Measurements from ENCODE around the gene SEMA4D.

The SEMA4D gene

DNA sequence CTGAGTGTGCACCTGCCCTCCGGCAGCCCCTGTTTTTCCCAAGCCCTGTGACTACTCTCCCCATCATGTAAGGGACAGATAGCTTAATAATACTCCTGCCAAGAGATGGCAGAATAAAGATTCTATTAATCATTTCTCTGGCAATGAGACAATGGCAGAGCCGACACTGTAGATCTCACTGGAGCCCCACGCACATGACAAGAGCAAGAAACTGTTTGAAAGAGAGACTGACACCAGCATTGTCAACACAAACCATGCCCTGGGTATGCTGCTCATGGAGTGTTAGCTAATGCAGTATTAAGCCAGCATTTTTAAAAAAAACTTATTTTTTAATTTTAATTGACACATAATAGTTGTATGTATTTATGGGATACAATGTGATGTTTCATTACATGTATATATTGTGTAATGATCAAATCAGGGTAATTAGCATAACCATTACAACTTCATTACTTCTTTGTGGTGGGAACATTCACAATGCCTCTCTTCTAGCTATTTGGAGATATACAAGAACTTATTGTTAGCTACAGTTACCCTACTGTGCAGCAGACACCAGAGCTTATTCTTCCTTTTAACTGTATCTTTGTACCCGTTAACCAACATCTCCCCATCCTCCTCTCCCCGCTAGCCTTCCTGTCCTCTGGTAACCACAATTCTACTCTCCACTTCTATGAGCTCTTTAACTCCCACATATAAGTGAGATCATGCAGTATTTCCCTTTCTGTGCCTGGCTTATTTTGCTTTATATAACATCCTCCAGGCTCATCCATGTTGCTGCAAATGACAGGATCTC lies 31.5 kb upstream of the SEMA4D start:
- Histone ChIP-seq H3K9me3 (ENCODE audit: control insufficient read depth, low read length) (no peaks in the 10 kb centered on the region), H3K4me3 (ENCODE audit: extremely low read depth, insufficient read depth, low read length, poor library complexity, severe bottlenecking) (no peak overlapping the region), H3K4me1 (ENCODE audit: control insufficient read depth, insufficient read depth, low read length, poor library complexity, severe bottlenecking) (no peaks in the 10 kb centered on the region), H3K27ac (ENCODE audit: low read depth, low read length, severe bottlenecking) (no peak overlapping the region), H3K36me3 (ENCODE audit: control insufficient read depth, insufficient read depth, low read length) (no peaks in the 10 kb centered on the region)
- 74 to 77% methylated on average over 3 to 4 of the region's 5 CpGs for WGBS, 2 experiments (ENCODE audit: insufficient coverage in 2 of 2)

DNA sequence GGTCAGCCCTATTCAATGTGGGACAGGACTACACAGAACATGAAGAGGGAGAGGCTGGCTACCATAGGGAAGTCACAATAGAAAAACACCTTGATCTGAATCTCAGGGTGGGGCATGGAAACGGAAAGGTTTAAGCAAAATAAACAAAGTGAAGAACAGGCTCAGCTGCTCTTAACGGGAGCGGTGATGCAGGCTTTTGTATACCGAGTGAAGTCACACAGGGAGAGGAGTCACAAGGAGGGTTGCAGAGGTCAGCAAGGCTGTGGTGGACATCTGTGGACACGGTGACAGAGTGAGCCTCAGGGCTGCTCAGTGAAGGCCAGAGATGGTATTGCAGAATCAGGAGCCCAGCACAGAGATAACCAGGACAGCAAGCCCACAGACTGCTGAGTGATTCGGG lies 30.6 kb upstream of the SEMA4D start:
- 81 to 88% methylated on average over 5 of the region's 6 CpGs for WGBS, 2 experiments (ENCODE audit: insufficient coverage in 2 of 2)
- Histone ChIP-seq H3K4me3 (ENCODE audit: extremely low read depth, insufficient read depth, low read length, poor library complexity, severe bottlenecking) (no peak overlapping the region), H3K36me3 (ENCODE audit: control insufficient read depth, insufficient read depth, low read length) (no peaks in the 10 kb centered on the region), H3K27ac (ENCODE audit: low read depth, low read length, severe bottlenecking) (no peak overlapping the region), H3K4me1 (ENCODE audit: control insufficient read depth, insufficient read depth, low read length, poor library complexity, severe bottlenecking) (no peaks in the 10 kb centered on the region), H3K9me3 (ENCODE audit: control insufficient read depth, low read length) (no peaks in the 10 kb centered on the region)

DNA sequence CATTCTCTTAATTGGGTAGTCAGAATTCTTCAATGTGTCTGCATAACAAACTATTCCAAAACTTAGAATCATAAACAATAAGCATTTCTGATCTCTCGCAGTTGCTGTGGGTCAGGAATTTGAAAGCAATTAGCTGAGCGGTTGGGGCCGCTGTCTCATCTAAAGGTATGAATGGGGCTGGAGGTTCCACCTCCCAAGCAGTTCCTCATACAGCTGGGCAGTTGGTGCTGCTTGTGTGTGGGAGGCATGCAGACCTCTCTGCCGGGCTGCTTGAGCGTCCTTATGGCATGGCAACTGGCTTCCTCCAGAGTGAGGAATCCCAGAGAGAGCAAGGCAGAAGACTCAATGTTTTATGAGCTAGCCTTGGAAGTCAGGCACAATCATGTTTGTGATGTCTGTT lies 30.2 kb upstream of the SEMA4D start:
- Histone ChIP-seq H3K27ac (ENCODE audit: low read depth, low read length, severe bottlenecking) (no peak overlapping the region), H3K4me1 (ENCODE audit: control insufficient read depth, insufficient read depth, low read length, poor library complexity, severe bottlenecking) (no peaks in the 10 kb centered on the region), H3K4me3 (ENCODE audit: extremely low read depth, insufficient read depth, low read length, poor library complexity, severe bottlenecking) (no peak overlapping the region), H3K36me3 (ENCODE audit: control insufficient read depth, insufficient read depth, low read length) (no peaks in the 10 kb centered on the region), H3K9me3 (ENCODE audit: control insufficient read depth, low read length) (no peaks in the 10 kb centered on the region)
- WGBS, 2 experiments (ENCODE audit: insufficient coverage in 2 of 2) = 96 to 100% methylated on average over 4 of the region's 5 CpGs

DNA sequence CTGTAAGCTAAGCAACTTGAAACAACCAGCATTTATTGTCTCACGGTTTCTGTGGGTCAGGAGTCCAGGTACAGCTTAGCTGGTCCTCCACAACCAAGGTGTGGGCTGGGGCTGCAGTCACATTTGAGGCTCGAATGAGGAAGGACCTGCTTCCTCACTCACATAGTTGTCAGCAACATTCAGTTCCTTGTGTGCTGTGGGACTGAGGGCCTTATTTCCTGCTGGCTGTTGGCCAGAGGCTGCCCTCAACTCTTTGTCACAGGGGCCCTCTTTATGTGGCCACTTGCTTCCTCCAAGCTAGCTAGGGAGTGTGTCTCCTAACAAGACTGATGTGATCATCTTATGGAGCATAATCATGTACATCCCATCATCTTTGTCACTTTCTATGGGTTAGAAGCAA lies 29.2 kb upstream of the SEMA4D start:
- Histone ChIP-seq H3K4me3 (ENCODE audit: extremely low read depth, insufficient read depth, low read length, poor library complexity, severe bottlenecking) (no peak overlapping the region), H3K27ac (ENCODE audit: low read depth, low read length, severe bottlenecking) (no peak overlapping the region), H3K36me3 (ENCODE audit: control insufficient read depth, insufficient read depth, low read length) (no peaks in the 10 kb centered on the region), H3K9me3 (ENCODE audit: control insufficient read depth, low read length) (no peaks in the 10 kb centered on the region), H3K4me1 (ENCODE audit: control insufficient read depth, insufficient read depth, low read length, poor library complexity, severe bottlenecking) (peaks cover 9% of the 10 kb centered on the region)
- WGBS, 2 experiments (ENCODE audit: insufficient coverage in 2 of 2) = 82 to 100% methylated on average over 1 to 2 of the region's 2 CpGs

DNA sequence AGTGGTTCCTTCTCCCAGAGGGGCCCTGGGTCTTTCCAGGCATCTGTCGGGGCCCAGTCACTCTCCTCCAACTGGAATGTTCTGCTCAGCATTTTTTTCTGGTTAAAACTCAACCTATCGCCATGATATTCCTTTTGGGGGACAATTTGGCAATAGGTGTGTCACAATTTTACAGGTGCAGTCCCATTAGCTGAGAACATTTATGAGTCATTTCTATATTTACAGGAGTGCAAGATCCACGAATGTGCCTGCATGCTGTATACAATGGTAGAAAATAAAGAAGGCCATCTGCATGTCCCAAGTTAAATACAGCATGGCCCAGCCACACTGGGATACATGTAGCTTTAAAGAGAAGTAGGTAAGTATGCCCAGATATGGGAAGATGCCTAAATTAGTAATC lies 28.8 kb upstream of the SEMA4D start:
- Histone ChIP-seq H3K36me3 (ENCODE audit: control insufficient read depth, insufficient read depth, low read length) (no peaks in the 10 kb centered on the region), H3K9me3 (ENCODE audit: control insufficient read depth, low read length) (no peaks in the 10 kb centered on the region), H3K4me3 (ENCODE audit: extremely low read depth, insufficient read depth, low read length, poor library complexity, severe bottlenecking) (no peak overlapping the region), H3K4me1 (ENCODE audit: control insufficient read depth, insufficient read depth, low read length, poor library complexity, severe bottlenecking) (peaks cover 10% of the 10 kb centered on the region), H3K27ac (ENCODE audit: low read depth, low read length, severe bottlenecking) (no peak overlapping the region)
- 83 to 90% methylated on average over 2 to 3 of the region's 3 CpGs for WGBS, 2 experiments (ENCODE audit: insufficient coverage in 2 of 2)

DNA sequence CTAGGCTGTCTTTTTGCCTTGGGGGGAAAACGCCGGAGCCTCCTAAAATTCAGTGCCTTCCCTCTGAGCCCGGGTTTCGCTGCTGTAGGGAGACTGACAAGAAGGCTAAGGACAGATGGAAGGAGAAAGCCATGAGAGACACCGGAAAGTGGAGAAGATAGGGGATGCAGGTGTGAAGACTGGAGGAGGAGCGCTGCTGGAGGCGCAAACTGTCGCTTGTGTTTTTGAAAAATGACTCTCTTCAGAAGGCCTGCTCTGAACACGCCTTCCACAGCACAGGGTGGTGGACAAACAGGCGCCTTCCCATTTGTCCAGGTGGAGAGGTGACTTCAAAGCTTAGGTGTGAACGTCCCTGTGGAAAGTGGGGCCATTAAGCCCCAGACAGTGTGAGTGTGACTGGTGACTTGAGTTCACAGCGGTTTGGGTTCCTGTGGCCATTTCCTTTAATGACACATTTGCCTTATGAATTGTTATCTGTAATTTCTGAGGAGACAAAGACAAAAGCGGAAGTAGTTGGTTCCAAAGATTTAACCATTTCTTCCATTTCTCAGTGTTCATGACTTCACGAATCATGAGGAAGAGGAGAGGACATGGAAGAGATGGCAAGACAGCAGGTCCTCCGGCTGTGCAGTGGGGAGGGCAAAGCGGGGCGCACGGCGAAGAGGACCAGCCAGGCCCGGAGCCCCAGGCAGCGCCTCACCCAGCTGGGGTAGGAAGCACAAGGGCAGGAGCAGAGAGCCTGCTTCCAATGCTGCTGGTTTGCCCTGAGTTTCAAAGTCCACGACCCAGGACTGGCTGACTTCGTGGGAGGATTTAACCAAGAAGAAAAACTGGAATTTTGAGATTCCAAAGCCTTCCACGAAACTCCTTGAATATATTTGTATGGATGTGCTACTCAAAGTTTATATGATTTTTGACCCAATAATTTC lies 27.8 kb upstream of the SEMA4D start:
- H3K9me3 ChIP-seq (ENCODE audit: control insufficient read depth, low read length) = no peaks in the 10 kb centered on the region

DNA sequence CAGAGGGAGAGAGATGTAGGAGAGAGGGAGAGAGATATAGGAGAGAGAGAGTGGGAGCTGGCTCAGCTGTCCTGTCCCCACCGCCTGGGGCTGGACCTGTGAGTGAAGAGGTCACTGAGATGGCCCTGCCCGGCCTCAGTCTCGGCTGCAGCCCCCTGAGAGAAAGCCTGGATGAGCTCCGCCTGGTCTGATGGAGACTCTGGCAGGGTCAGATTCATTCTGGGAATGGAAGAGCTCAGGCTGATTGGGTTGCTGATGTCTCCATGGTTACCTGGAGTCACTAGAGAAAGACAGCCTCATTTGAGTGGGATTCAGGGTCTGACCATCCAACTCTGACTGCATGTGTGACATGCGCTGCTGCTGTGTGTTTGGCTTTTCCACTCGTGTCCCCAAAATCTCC lies 27.1 kb upstream of the SEMA4D start:
- H3K27ac ChIP-seq (ENCODE audit: low read depth, low read length, severe bottlenecking) = no peak overlapping the region
- H3K36me3 ChIP-seq (ENCODE audit: control insufficient read depth, insufficient read depth, low read length) = no peaks in the 10 kb centered on the region
- H3K9me3 ChIP-seq (ENCODE audit: control insufficient read depth, low read length) = no peaks in the 10 kb centered on the region
- 86 to 87% methylated on average over 6 of the region's 6 CpGs for whole genome bisulfite sequencing, 2 experiments (ENCODE audit: insufficient coverage in 2 of 2)
- H3K4me3 ChIP-seq (ENCODE audit: extremely low read depth, insufficient read depth, low read length, poor library complexity, severe bottlenecking) = no peak overlapping the region
- peaks cover 13% of the 10 kb centered on the region for H3K4me1 ChIP-seq (ENCODE audit: control insufficient read depth, insufficient read depth, low read length, poor library complexity, severe bottlenecking)

More for the DNA sequence above, 27.8 kb upstream of the SEMA4D start:
- Histone ChIP-seq H3K27ac (ENCODE audit: low read depth, low read length, severe bottlenecking) (no peak overlapping the region), H3K36me3 (ENCODE audit: control insufficient read depth, insufficient read depth, low read length) (no peaks in the 10 kb centered on the region), H3K4me1 (ENCODE audit: control insufficient read depth, insufficient read depth, low read length, poor library complexity, severe bottlenecking) (peaks cover 10% of the 10 kb centered on the region), H3K4me3 (ENCODE audit: extremely low read depth, insufficient read depth, low read length, poor library complexity, severe bottlenecking) (no peak overlapping the region)
- WGBS, 2 experiments (ENCODE audit: insufficient coverage in 2 of 2) = 92 to 96% methylated on average over 22 of the region's 24 CpGs

DNA sequence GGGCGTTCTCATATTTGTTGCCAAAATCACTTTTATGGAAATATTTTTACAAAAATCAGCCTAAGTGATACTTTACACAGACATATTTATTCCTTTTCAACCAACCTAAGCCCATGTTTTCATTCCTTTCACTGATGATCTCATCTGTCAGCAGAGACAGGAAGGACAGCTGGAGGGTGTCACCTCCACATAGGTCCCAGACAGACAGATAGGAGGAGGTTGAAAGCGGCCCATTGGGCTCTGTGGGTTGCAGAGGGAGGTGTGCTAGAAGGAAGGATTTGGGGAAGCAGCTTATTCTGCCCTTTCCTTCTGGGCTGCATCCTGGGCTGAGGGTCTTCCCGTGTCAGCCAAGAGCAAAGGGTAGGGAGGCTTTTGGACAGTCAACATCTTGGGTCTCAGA lies 26.0 kb upstream of the SEMA4D start:
- H3K9me3 ChIP-seq (ENCODE audit: control insufficient read depth, low read length) = no peaks in the 10 kb centered on the region
- 90 to 100% methylated on average over 1 to 2 of the region's 3 CpGs for WGBS, 2 experiments (ENCODE audit: insufficient coverage in 2 of 2)
- H3K36me3 ChIP-seq (ENCODE audit: control insufficient read depth, insufficient read depth, low read length) = no peaks in the 10 kb centered on the region
- H3K27ac ChIP-seq (ENCODE audit: low read depth, low read length, severe bottlenecking) = no peak overlapping the region
- peaks cover 20% of the 10 kb centered on the region for H3K4me1 ChIP-seq (ENCODE audit: control insufficient read depth, insufficient read depth, low read length, poor library complexity, severe bottlenecking)
- H3K4me3 ChIP-seq (ENCODE audit: extremely low read depth, insufficient read depth, low read length, poor library complexity, severe bottlenecking) = no peak overlapping the region

DNA sequence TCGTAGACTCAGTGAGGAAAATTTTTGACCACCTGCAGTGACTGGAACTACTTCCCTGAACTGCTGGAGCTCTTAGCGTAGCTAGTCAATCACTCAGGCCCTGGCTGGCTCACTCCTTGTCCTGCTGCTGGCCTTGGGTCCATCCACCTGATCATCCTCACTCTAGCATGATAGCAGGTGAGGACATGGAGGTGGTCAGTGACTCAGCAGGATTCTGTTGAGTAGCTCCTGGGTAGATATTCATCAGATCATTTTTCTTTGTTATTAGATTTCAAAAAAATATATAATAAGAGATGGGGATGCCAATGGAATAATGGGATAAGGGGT lies 25.0 kb upstream of the SEMA4D start:
- Histone ChIP-seq H3K4me1 (ENCODE audit: control insufficient read depth, insufficient read depth, low read length, poor library complexity, severe bottlenecking) (peaks cover 20% of the 10 kb centered on the region), H3K9me3 (ENCODE audit: control insufficient read depth, low read length) (no peaks in the 10 kb centered on the region), H3K4me3 (ENCODE audit: extremely low read depth, insufficient read depth, low read length, poor library complexity, severe bottlenecking) (no peak overlapping the region), H3K36me3 (ENCODE audit: control insufficient read depth, insufficient read depth, low read length) (no peaks in the 10 kb centered on the region), H3K27ac (ENCODE audit: low read depth, low read length, severe bottlenecking) (no peak overlapping the region)
- WGBS, 2 experiments (ENCODE audit: insufficient coverage in 2 of 2) = 82% methylated on average over 2 of the region's 2 CpGs

DNA sequence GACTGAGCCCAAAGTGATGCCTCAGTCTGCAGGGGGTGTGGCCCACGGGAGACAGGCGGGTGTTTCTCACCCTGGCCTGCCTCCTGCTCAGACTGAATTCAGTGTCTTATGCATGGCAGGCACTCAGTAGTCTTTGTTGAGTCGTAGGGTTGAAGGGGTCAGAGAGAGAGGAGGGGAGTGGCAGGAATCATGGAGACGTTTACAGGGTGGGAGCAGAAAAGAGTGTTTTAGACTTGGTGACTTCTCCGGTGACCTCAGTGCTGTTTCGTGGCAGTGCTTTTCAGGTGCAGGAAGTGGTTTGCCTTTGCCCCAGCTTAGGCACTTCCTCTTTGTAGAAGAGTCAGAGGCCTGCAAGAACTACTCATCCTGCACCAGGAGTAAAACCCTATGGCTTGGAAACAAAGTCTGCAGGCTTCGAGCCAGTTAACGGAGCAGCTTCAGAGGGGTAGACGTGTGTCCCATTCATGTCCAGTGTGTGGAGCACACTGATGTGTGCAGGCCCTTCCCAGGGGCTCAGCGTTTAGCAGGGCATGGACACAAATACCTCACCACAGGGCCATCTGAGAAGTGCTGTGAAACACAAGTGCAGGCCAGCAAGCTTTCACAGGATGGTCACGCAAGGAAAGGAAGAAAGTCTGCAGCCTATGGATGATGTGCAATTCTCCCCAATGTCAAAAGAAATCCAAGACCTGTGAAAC lies 24.5 kb upstream of the SEMA4D start:
- 83 to 89% methylated on average over 8 to 11 of the region's 11 CpGs for WGBS, 2 experiments (ENCODE audit: insufficient coverage in 2 of 2)
- H3K9me3 ChIP-seq (ENCODE audit: control insufficient read depth, low read length) = no peaks in the 10 kb centered on the region
- H3K27ac ChIP-seq (ENCODE audit: low read depth, low read length, severe bottlenecking) = no peak overlapping the region
- H3K4me1 ChIP-seq (ENCODE audit: control insufficient read depth, insufficient read depth, low read length, poor library complexity, severe bottlenecking) = peaks cover 20% of the 10 kb centered on the region
- no peak overlapping the region for H3K4me3 ChIP-seq (ENCODE audit: extremely low read depth, insufficient read depth, low read length, poor library complexity, severe bottlenecking)
- no peaks in the 10 kb centered on the region for H3K36me3 ChIP-seq (ENCODE audit: control insufficient read depth, insufficient read depth, low read length)

Data from mesodermal cell (in vitro differentiated cells).